Pulmonary artery endothelial cell (primary cell): ENCODE measurements around the gene XYLT1. TPM values are rescaled to one million over a fixed set of nuclear protein-coding genes. Genes with fewer than 3 reads are reported as not detected.

Experiments
- DNase-seq: peaks from one replicate; pipeline ENCODE4 v3.0.0-alpha.2; 2011; ENCODE audit warnings: low read depth, low spot score
- total RNA-seq: library from RNA; depleted of rRNA; stranded (reverse); fragments of >200 nt; gene quantifications from 2 replicates; pipeline ENCODE4 v1.2.3, GENCODE V29; 2014

XYLT1 gene
- total RNA-seq, 1 donor from 2014 or later, result 0.92 TPM

DNA sequence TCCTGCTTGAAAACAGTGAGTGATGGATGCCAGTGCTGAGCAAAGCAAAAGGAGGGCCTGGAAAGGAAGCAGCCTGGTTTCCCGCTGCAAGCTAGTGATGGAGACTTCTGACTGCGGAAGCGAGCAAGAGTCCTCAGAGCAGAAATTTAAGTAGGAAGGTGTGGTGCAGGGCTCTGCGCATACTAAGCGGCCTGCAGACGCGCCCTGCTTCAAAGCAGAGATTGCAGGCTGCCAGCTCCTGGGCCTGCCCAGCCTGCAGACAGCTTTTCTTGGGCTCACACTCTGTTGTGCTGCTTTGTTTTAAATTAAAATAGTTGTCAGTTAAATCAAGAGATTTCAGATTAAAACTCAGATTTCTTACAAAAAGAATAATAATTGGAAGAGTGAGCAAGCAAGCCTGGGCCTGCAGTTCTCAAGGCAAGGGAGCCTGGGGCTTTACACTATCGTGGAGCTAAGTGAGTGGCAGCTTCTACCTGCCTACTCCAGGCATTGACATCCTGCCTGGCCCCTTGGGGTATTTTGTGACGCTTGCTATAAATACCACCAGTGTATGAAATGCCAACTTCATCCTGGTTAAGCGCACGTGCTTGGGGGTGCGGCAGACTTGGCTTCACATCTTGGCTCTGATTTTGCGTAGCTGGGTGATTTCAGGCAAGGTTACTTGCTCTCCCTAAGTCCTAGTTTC is 237.3 kb downstream of the XYLT1 start:
- no peak for DNase-seq

GRCh38 chr16:17232487-17232886 is 238.3 kb downstream of the XYLT1 start:
- DNase-seq, result no peak

DNA sequence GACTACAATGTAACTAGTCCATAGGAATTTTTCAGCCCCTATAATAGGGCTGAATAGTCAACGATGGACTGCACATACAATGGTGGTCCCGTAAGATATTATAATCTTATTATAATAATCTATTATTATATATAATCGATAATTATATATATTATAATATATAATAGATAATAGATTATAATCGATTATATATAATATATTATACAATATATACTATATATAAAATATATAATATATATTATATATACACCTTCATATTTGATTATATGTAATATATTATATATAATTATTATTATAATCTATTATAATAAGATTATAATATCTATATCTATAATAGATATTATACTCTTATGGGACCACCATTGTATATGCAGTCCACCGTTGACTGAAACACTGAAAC is 238.8 kb downstream of the XYLT1 start:
- no peak for DNase-seq

DNA sequence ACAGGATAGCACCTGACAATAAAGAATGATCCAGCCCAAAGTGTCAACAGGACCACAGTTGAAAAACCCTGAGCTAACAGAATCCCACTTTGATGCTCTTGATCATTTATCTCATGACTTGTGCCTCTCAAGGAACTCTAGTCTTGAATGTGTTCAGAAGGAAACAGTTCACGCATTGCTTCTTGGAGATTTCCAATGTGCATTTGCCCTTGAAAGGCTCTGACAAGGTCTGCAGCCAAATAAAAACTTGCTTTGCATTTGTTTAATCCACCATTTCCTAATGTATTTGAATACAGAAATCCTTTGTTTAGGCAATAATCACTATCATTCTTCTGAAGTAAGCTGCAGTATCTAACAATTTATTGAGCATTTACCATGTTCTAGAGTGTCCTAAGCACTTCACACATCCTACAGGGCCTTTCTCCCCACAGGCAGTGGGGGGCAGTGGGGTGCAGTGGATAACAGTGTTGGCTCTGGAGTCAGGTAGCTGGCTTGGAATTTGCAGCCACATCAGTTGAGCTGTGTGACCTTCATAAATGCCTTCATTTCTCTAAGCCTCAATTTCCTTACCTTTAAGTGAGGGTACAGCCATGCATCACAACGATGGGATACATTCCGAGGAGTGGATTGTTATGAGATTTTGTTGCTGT is 239.7 kb downstream of the XYLT1 start:
- DNase-seq, result no peak

- DNase-seq, result no peak
Measured at GRCh38 chr16:17229766-17230165, 241.0 kb downstream of the XYLT1 start.

- DNase-seq, result no peak
Measured at GRCh38 chr16:17229131-17229530, 241.6 kb downstream of the XYLT1 start.

DNA sequence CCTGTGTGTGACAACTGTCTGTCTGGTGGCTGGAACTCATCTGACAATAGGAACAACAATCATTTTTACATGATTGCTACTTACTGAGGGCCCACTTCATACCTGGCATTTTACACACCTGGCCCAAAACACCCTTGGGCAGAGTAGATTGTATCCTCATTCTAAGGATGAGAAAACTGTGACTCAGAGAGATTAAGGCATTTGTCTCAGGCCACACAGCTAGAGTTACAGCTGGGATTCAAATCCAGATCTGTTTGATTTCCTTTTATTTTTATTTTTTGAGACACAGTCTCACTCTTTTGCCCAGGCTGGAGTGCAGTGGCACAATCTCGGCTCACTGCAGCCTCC is 242.1 kb downstream of the XYLT1 start:
- no peak for DNase-seq

GRCh38 chr16:17228048-17228707 is 242.6 kb downstream of the XYLT1 start:
- DNase-seq, result no peak

DNA sequence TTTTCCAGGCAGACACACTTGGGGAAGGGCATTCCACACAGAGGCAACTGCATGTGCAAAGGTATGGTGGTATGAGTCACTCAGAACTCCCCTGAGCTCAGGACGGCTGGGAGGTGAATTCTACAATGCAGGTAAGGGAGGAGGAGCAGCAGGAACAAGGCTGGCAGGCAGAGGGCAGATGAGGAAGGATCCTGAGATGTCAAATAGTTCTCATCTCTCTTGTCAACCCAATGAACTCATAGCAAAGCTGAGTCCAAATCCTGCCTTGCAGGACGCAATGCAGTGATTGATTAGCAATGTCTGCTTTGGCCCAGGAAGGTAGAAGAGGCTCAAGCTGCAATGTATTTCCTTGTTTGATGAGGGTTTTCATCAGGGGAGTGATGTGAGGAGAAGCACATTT is 243.5 kb downstream of the XYLT1 start:
- no peak for DNase-seq

GRCh38 chr16:17225541-17225940 is 245.2 kb downstream of the XYLT1 start:
- no peak for DNase-seq

DNA sequence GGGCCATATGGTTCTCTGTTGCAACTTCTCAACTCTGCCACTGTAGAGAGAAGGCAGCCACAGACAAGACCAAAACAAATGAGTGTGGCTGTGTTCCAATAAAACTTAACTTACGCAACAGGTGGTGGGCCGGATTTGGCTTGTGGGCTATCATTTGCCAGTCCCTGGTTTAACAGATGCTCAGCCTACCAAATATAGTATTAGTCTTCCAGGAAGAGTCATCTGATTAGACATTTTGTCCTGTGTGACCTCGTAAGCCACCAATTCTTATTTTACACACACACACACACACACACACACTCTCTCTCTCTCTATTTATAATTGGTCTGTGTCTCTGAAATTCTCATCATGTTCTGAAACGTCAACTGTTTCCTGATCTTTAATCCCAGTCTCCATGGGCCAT is 245.9 kb downstream of the XYLT1 start:
- DNase-seq, result no peak

- no peak for DNase-seq
Measured at GRCh38 chr16:17224350-17224749, 246.4 kb downstream of the XYLT1 start.

DNA sequence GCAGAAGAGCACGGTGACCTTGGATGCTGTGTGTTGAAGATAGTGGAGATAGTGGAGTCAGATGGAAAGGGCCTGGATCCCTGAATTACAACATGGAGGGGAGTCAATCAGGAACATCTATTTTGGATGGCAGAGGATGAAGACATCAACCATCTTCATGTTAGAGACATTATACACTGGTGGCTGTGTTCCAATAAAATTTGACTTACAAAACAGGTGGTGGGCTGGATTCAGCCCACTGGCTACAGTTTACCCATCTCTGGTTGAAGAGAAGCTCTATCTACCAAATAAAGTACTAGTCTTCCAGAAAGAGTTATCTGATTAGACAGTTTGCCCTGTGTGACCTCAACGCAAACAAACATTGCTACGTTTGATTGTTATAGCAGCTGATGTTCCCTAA is 247.2 kb downstream of the XYLT1 start:
- no peak for DNase-seq

GRCh38 chr16:17222871-17223401 is 247.8 kb downstream of the XYLT1 start:
- DNase-seq, result no peak

DNA sequence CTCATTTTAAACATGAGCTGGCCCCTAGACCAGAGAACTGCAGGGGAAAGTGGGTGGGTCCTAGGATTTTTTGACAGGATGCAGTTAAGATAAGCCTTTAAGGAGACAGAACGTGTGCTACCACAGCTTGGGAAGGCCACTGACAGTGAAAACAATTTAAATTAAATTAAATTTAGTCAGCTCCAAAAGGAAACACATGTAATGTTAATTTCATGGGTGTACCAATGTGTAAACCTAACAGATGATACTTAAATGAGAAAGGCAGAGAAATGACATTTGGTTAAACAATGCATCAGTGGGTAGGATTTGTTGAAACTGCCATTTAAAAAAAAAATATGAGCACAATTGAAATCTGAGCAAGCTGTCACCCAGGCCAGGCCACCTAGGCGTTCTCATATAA is 250.8 kb downstream of the XYLT1 start:
- DNase-seq, result no peak

- DNase-seq, result no peak
Measured at GRCh38 chr16:17215936-17216335, 254.8 kb downstream of the XYLT1 start.

DNA sequence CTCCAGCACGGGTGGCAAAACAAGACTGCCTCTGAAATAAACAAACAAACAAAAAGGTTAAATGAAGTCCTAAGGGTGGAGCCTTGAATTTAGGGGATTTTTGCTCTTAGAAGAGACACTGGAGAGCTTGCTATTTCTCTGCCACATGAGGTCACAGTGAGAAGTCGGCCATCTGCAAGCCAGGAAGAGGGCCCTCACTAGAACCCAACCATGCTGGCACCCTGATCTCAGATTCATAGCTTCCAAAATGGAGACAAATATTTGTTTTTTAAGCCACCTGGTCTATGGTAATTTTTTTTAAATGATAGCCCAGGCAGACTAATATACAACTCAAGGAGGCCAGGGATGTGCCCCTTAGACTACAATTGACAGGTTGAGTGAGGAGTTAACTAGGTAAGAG is 255.5 kb downstream of the XYLT1 start:
- DNase-seq, result no peak

- DNase-seq, result no peak
Measured at GRCh38 chr16:17213974-17214373, 256.8 kb downstream of the XYLT1 start.

DNA sequence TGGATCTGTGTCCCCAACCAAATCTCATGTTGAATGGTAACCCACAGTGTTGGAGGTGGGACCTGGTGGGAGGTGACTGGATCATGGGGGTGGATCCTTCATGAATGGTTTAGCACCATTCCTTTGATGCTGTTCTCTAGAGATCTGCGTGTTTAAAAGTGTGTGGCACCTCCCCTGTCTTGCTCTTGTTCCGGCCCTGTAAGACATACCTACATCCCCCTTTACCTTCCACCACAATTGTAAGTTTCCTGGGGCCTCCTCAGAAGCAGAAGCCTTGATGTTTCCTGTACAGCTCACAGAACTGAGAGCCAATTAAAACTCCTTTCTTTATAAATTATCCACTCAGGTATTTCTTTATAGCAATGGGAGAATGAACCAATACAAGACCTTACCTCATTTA is 257.7 kb downstream of the XYLT1 start:
- DNase-seq, result no peak

DNA sequence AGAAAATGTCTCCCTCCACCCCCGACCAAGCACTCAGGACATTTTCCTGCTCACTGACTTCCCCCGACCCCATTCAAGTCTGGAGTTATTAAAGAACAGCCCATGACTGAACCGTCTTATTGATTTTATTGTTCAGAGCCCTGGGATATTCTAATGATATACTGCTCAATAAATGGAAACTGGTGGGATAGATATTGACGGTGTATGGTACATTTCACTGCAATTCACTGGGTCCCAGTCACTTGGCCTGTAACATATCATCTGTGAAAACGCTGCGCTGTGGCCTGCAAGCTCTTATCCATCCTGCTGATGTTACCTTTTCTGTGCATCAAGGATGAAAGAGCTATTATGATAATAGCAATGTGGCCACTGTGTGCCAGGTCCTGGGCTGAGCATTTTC is 258.2 kb downstream of the XYLT1 start:
- no peak for DNase-seq

- no peak for DNase-seq
Measured at GRCh38 chr16:17211797-17212196, 259.0 kb downstream of the XYLT1 start.

- DNase-seq, result no peak
Measured at GRCh38 chr16:17206712-17207111, 264.0 kb downstream of the XYLT1 start.
